IMR-90 (cell line): Measurements from ENCODE around the gene IQCB1. TPM values are rescaled to one million over a fixed set of nuclear protein-coding genes. Genes with fewer than 3 reads are reported as not detected.

Experiments used
- ATAC-seq: fragments of 200-7000 bp; cut with Tn5 transposase; 2 replicates; pipeline ENCODE4 v1.9.1; 2020; ENCODE audit warnings: low read depth, mild to moderate bottlenecking, moderate library complexity
- BruUV-seq: library from RNA; stranded (reverse); fragments of 400-500 nt; replicated peaks from 2 replicates; lab custom pipeline; 2021; lab: Mats Ljungman, UMichigan
- CTCF ChIA-PET: fragments of 300-600 bp; formaldehyde crosslinking; extraction: SDS; loops from one replicate; lab custom pipeline; 2021; ENCODE audit warnings: antibody characterized with exemption; lab: Yijun Ruan, JAX
- POLR2A ChIA-PET: fragments of 300-600 bp; sonication (Branson Sonifier 250); formaldehyde crosslinking; loops from one replicate; lab custom pipeline; 2022; ENCODE audit warnings: antibody characterized with exemption; ENCODE audit not compliant: unreplicated experiment; lab: Charles Lee
- DNase-seq: peaks from one replicate; pipeline ENCODE4 v3.0.0; 2013
- H2AFZ ChIP-seq: replicated peaks from 2 replicates; pipeline ENCODE3; 2013; ENCODE audit warnings: low read length, mild to moderate bottlenecking; ENCODE audit not compliant: poor library complexity
- H2AK5ac ChIP-seq: 2 replicates; pipeline ENCODE4 v1.6.1; 2013; ENCODE audit warnings: low read depth, low read length, inconsistent platforms
- H2AK9ac ChIP-seq: replicated peaks from 2 replicates; pipeline ENCODE3; 2013; ENCODE audit warnings: mild to moderate bottlenecking, low read depth, low read length, moderate library complexity; ENCODE audit not compliant: poor library complexity
- H2BK120ac ChIP-seq: 2 replicates; pipeline ENCODE4 v1.6.1; 2013; ENCODE audit warnings: low read depth, low read length, inconsistent platforms
- H2BK15ac ChIP-seq: 3 replicates; pipeline ENCODE4 v1.6.1; 2013; ENCODE audit warnings: low read depth, low read length, inconsistent platforms
- H2BK20ac ChIP-seq: 2 replicates; pipeline ENCODE4 v1.6.1; 2013; ENCODE audit warnings: low read depth, mild to moderate bottlenecking, inconsistent platforms, low read length, moderate library complexity
- H2BK5ac ChIP-seq: 2 replicates; pipeline ENCODE4 v1.6.1; 2013; ENCODE audit warnings: mild to moderate bottlenecking, low read depth, low read length, inconsistent platforms; ENCODE audit not compliant: poor library complexity, severe bottlenecking
- H3K14ac ChIP-seq: replicated peaks from 2 replicates; pipeline ENCODE4 v1.6.1; 2013; ENCODE audit warnings: low read depth, low read length, inconsistent platforms
- H3K18ac ChIP-seq: 2 replicates; pipeline ENCODE4 v1.6.1; 2013; ENCODE audit warnings: low read depth, low read length, control low read depth
- H3K23ac ChIP-seq: 2 replicates; pipeline ENCODE4 v1.6.1; 2013; ENCODE audit warnings: low read depth, low read length, inconsistent platforms
- H3K27ac ChIP-seq: 2 replicates; pipeline ENCODE4 v1.5.1; 2013; ENCODE audit warnings: mild to moderate bottlenecking, control low read depth, low read length; ENCODE audit not compliant: insufficient read depth
- H3K27me3 ChIP-seq: 2 replicates; pipeline ENCODE4 v1.6.1; 2013; ENCODE audit warnings: low read length; ENCODE audit not compliant: control insufficient read depth, insufficient read depth
- H3K36me3 ChIP-seq: 2 replicates; pipeline ENCODE4 v1.6.1; 2013; ENCODE audit warnings: low read length, mixed read lengths; ENCODE audit not compliant: control insufficient read depth, insufficient read depth
- H3K4ac ChIP-seq: 2 replicates; pipeline ENCODE4 v1.6.1; 2013; ENCODE audit warnings: low read depth, low read length, inconsistent platforms
- H3K4me1 ChIP-seq: 2 replicates; pipeline ENCODE4 v1.6.1; 2013; ENCODE audit warnings: low read length, mixed read lengths; ENCODE audit not compliant: control insufficient read depth, insufficient read depth
- H3K4me2 ChIP-seq: 2 replicates; pipeline ENCODE4 v1.6.1; 2013; ENCODE audit warnings: low read depth, mild to moderate bottlenecking, control low read depth, low read length, moderate library complexity
- H3K4me3 ChIP-seq: 2 replicates; pipeline ENCODE4 v1.5.1; 2013; ENCODE audit warnings: low read depth, mild to moderate bottlenecking, control low read depth, low read length, moderate library complexity; ENCODE audit not compliant: insufficient read depth
- H3K56ac ChIP-seq: 2 replicates; pipeline ENCODE4 v1.6.1; 2013; ENCODE audit warnings: low read length, inconsistent platforms; ENCODE audit not compliant: insufficient read depth; ENCODE audit errors: extremely low read depth
- H3K79me1 ChIP-seq, 2 experiments: 2 replicates each; pipeline ENCODE4 v1.6.1; 2013; ENCODE audit warnings: low read length in 2 of 2, inconsistent platforms in 1 of 2, low read depth in 1 of 2
- H3K9ac ChIP-seq: 2 replicates; pipeline ENCODE4 v1.6.1; 2013; ENCODE audit warnings: low read depth, low read length, control low read depth
- H3K9me1 ChIP-seq: 2 replicates; pipeline ENCODE4 v1.6.1; 2013; ENCODE audit warnings: low read length, inconsistent platforms; ENCODE audit not compliant: insufficient read depth
- H3K9me3 ChIP-seq: 2 replicates; pipeline ENCODE4 v1.6.1; 2013; ENCODE audit warnings: low read length; ENCODE audit not compliant: control insufficient read depth, insufficient read depth
- H4K20me1 ChIP-seq: 2 replicates; pipeline ENCODE4 v1.6.1; 2013; ENCODE audit warnings: low read length, inconsistent platforms; ENCODE audit not compliant: insufficient read depth
- H4K5ac ChIP-seq: 2 replicates; pipeline ENCODE4 v1.6.1; 2013; ENCODE audit warnings: mild to moderate bottlenecking, low read depth, low read length, control low read depth
- H4K8ac ChIP-seq, 2 experiments: 2 replicates each; pipeline ENCODE4 v1.6.1; 2013; ENCODE audit warnings: low read depth in 2 of 2, low read length in 2 of 2, control low read depth in 1 of 2, inconsistent platforms in 1 of 2
- H4K91ac ChIP-seq: 2 replicates; pipeline ENCODE4 v1.6.1; 2013; ENCODE audit warnings: low read depth, low read length, inconsistent platforms; ENCODE audit not compliant: insufficient read depth
- CEBPB ChIP-seq: IDR thresholded peaks from 2 replicates; pipeline ENCODE4 v1.6.1; 2012; ENCODE audit warnings: low read depth, low read length, improper control_type of control experiment
- MXI1 ChIP-seq: IDR thresholded peaks from 2 replicates; pipeline ENCODE4 v1.6.1; 2012; ENCODE audit warnings: low read depth, mild to moderate bottlenecking, low read length, moderate library complexity, borderline replicate concordance
- WGBS, 2 experiments: methylation state at CpG; one replicate each; pipeline versions ENCODE4 v1.1.5 to v1.1.7; 2013; ENCODE audit warnings: missing lambda C conversion rate in 2 of 2; ENCODE audit not compliant: insufficient read length in 1 of 2; ENCODE audit errors: extremely low coverage in 2 of 2; 5-methylcytosine and 5-hydroxymethylcytosine counted together
- dilution Hi-C: fragments of 300-500 bp; cut with HindIII; formaldehyde crosslinking; loops from one replicate; pipeline ENCODE4 v1.14.3; 2018; ENCODE audit warnings: low sequenced_read_pairs; ENCODE audit not compliant: unreplicated experiment
- in situ Hi-C: fragments of 300-500 bp; cut with MboI; formaldehyde crosslinking; loops from 3 replicates; pipeline ENCODE4 v1.14.3; 2019; ENCODE audit warnings: low sequenced_read_pairs, inconsistent platforms, mixed read lengths
- intact Hi-C: fragments of 100-400 bp; cut with micrococcal nuclease; formaldehyde crosslinking; loops from 2 replicates; pipeline ENCODE4 v1.10.0; 2022
- polyA plus RNA-seq, 3 experiments: library from polyadenylated mRNA; depleted of rRNA; stranded (reverse); fragments of >200 nt; gene quantifications; 2 replicates each; pipeline ENCODE4 v1.2.3, GENCODE V29; 2012; ENCODE audit warnings: low replicate concordance in 1 of 3
- total RNA-seq: library from RNA; depleted of rRNA; stranded (reverse); fragments of >200 nt; gene quantifications from 2 replicates; pipeline ENCODE4 v1.2.3, GENCODE V29; 2012

IQCB1 gene
- total and polyA plus RNA-seq, 2 of the 4 experiments (the other 2 are of a cell fraction) = 13.5 to 18.3 TPM

DNA sequence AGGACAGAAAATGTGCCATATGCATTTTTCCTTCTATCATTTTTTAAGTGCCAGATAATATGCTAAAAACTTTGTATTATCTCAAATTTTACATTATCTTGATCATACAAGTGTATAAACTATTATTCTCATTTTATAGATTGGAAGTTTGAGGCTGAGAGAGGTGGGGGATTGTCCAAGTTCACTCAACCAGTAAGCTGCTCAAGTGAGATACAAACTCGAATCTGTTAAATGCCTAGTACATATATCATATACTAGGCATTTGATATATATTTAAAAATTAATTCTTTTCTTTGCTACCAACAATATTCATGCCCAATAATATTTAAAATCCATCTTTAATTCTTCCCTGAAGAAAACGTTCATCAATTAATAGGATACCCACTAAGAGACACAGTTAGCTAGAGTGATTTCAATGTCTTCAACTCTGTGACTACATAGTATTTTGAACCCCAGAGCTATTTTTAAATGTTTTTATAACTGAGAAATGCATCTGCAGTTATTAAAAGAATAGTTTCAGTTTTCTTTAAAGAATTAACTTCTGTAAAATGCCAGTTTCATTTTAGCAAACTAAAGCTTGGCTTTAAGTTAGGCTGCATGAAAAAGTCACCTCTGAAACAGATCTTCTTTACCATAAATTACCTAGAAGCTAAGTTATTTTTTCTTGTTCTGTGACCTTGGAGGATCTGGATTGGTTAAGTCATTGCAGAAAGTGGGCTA, 40.4 kb downstream of the IQCB1 start:
- Histone ChIP-seq H2AFZ (no peak overlapping the region), H2AK5ac (no peak overlapping the region), H3K4me3 (no peak overlapping the region), H3K36me3 (no peaks in the 10 kb centered on the region), H3K9me1 (no peaks in the 10 kb centered on the region), H2BK120ac (no peak overlapping the region), H4K91ac (no peak overlapping the region), H3K23ac (no peak overlapping the region), H3K56ac (no peak overlapping the region), H4K8ac (no peak overlapping the region), H3K9me3 (no peaks in the 10 kb centered on the region), H3K4me1 (no peaks in the 10 kb centered on the region), H3K27ac (no peak overlapping the region), H3K4me2 (no peak overlapping the region), H2BK5ac (no peak overlapping the region), H3K79me1 (no peaks in the 10 kb centered on the region), H3K14ac (no peak overlapping the region), H2BK15ac (no peak overlapping the region), H4K20me1 (no peaks in the 10 kb centered on the region), H3K27me3 (no peaks in the 10 kb centered on the region), H3K9ac (no peak overlapping the region), H2AK9ac (no peak overlapping the region), H3K4ac (no peak overlapping the region), H3K18ac (no peak overlapping the region), H2BK20ac (no peak overlapping the region), H4K5ac (no peak overlapping the region)
- ATAC-seq (no peak), DNase-seq (no peak)
- ChIA-PET CTCF (no interaction called here), POLR2A (no interaction called here)
- intact Hi-C loops = no loop called here
- no CpG with 5 or more reads among the region's 2 CpGs for WGBS, 2 experiments
- in situ Hi-C loops = no loop called here
- TF ChIP-seq CEBPB (no peak), MXI1 (no peak)
- dilution Hi-C loops = no loop called here
- BruUV-seq = no TSS peak
